Retinal pigment epithelial cell (primary cell): Measurements from ENCODE around the gene TTBK2.
A peak's percentile ranks its signal among the peaks of the same experiment; 100 is the strongest.
"Not testable (repeated sequence)": the region's sequence is repeated elsewhere in the genome, so short reads cannot be mapped to it uniquely, and the experiment has no call there.

ENCODE experiments used
- DNase-seq: peaks from one replicate; pipeline ENCODE4 v3.0.0-alpha.2; 2010; ENCODE audit warnings: low read depth
- H3K4me3 ChIP-seq: 2 replicates; pipeline ENCODE4 v1.5.1; 2011; ENCODE audit warnings: mild to moderate bottlenecking, low read length, control low read depth, moderate library complexity
- CTCF ChIP-seq: conservative IDR thresholded peaks from 2 replicates; pipeline ENCODE4 v1.5.1; 2011; ENCODE audit warnings: low read depth, low read length, control low read depth, inconsistent platforms

Gene TTBK2

GRCh38 chr15:42920519-42921341 is at the start of gene TTBK2:
Gene TTBK2, minus strand, starts transcription at chr15:42920778. Its CDS starts 42,161 bp downstream, at chr15:42878617.
- H3K4me3 ChIP-seq: peak within 1 kb of the TSS; percentile 82
- peak; percentile 4 for TF ChIP-seq CTCF
- peak; percentile 96 for DNase-seq

GRCh38 chr15:42964476-42964875 is 43.9 kb upstream of the TTBK2 start:
- DNase-seq: no peak
- no peak overlapping the region for H3K4me3 ChIP-seq
- no peak for TF ChIP-seq CTCF

- DNase-seq: no peak
- no peak overlapping the region for H3K4me3 ChIP-seq
- no peak for TF ChIP-seq CTCF
Measured at GRCh38 chr15:42955518-42955917, 34.9 kb upstream of the TTBK2 start.

DNA sequence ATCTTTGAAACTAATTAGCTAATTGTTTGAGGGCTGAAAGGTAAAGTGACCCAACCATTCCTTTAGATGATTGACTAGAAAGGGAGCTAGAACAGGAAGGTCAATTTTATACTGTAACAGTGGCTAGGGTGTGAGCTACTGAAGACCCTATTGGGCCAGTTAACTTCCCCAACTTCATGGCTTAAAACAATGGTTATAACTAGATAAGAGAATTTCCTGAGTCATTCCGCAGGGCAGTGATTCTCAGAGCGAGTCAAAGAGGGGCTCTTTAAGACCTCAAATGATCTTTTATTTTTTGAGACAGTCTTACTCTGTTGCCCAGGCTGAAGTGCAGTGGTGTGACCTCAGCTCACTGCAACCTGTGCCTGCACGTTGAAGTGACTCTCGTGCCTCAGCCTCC is 33.7 kb upstream of the TTBK2 start:
- DNase-seq: no peak

GRCh38 chr15:42948898-42949297 is 28.3 kb upstream of the TTBK2 start:
- not testable (repeated sequence) for H3K4me3 ChIP-seq, DNase-seq

More for the DNA sequence above, 33.7 kb upstream of the TTBK2 start:
- no peak overlapping the region for H3K4me3 ChIP-seq
- TF ChIP-seq CTCF: no peak

- H3K4me3 ChIP-seq: no peak overlapping the region
- no peak for DNase-seq
- TF ChIP-seq CTCF: no peak
Measured at GRCh38 chr15:42940527-42940926, 19.9 kb upstream of the TTBK2 start.

DNA sequence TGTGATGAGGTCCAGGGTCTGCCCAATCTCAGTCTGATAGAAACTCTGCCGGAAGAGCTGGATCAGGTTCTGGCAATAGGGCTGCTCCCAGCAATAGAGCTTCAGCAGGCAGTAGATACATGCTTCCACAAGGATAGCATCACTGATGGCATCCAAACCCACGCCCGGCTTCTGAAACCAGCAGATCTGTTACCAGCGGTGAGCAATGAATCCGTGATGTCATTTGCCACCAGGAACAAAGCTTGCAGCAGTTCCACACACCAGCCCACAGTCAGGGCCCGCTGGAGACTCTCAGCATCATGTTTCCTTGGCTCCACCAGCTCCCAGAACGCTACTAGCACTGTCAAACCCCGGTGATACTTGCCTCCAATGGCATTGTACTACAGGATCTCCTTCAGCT is 19.3 kb upstream of the TTBK2 start:
- no peak overlapping the region for H3K4me3 ChIP-seq
- TF ChIP-seq CTCF: no peak
- no peak for DNase-seq

GRCh38 chr15:42937143-42937542 is 16.6 kb upstream of the TTBK2 start:
- no peak for TF ChIP-seq CTCF
- H3K4me3 ChIP-seq: no peak overlapping the region
- DNase-seq: no peak
